Ovary (tissue), 9 donors: ENCODE results near the gene LRRC32. TPM values are rescaled to one million over a fixed set of nuclear protein-coding genes. Genes with fewer than 3 reads are reported as not detected.
A peak's percentile ranks its signal among the peaks of the same experiment; 100 is the strongest.
"Not testable (repeated sequence)": the region's sequence is repeated elsewhere in the genome, so short reads cannot be mapped to it uniquely, and the experiment has no call there.

ENCODE experiments used
- DNase-seq, 5 donors: peaks; one replicate each; pipeline ENCODE4 v3.0.0-alpha.2; 2019 to 2020
- H3K27ac ChIP-seq, 2 donors: fragments of 200-600 bp; one replicate each; pipeline versions ENCODE4 v1.5.1 to v1.8.0; 2019 to 2022
- H3K27me3 ChIP-seq: fragments of 200-600 bp; one replicate; pipeline ENCODE4 v1.8.0; 2022
- H3K36me3 ChIP-seq: fragments of 200-600 bp; sonication (generic); one replicate; pipeline ENCODE4 v1.5.1; 2019
- H3K4me1 ChIP-seq: one replicate; pipeline ENCODE4 v1.8.1; 2013; ENCODE audit warnings: mild to moderate bottlenecking, moderate library complexity; ENCODE audit not compliant: insufficient read depth
- H3K4me3 ChIP-seq: fragments of 200-600 bp; sonication (generic); one replicate; pipeline ENCODE4 v1.5.1; 2017
- H3K9me3 ChIP-seq, 2 donors: fragments of 200-600 bp in 1 of 2; sonication (generic) in 1 of 2; one replicate each; pipeline versions ENCODE4 v1.5.1 to v1.8.1; 2013 to 2019; ENCODE audit warnings: mild to moderate bottlenecking in 1 of 2, moderate library complexity in 1 of 2
- CTCF ChIP-seq, 3 donors: fragments of 450-650 bp in 2 of 3; fragments of 200-600 bp in 1 of 3; IDR thresholded peaks; one replicate each; pipeline versions ENCODE4 v1.5.1 to v1.8.0; 2016 to 2022; ENCODE audit warnings: antibody characterized with exemption in 3 of 3, mild to moderate bottlenecking in 1 of 3
- EP300 ChIP-seq: sonication (generic); formaldehyde crosslinking; IDR thresholded peaks from one replicate; pipeline ENCODE4 v1.6.1; 2017; ENCODE audit warnings: antibody characterized with exemption
- POLR2A ChIP-seq: fragments of 450-650 bp; IDR thresholded peaks from one replicate; pipeline ENCODE4 v1.6.1; 2017; ENCODE audit warnings: antibody characterized with exemption, mild to moderate bottlenecking, moderate library complexity
- WGBS, 3 donors: extraction: QIAGEN DNeasy Blood & Tissue Kit in 1 of 3; methylation state at CpG; one replicate each; pipeline versions ENCODE4 v1.1.5 to v1.1.7; 2013 to 2017; 5-methylcytosine and 5-hydroxymethylcytosine counted together
- intact Hi-C, 4 donors: fragments of 100-400 bp; cut with DNase I; formaldehyde crosslinking; loops; one replicate each; pipeline versions ENCODE4 v1.11.0 to v1.15.1; 2022 to 2023
- polyA plus RNA-seq, 2 donors: library from polyadenylated mRNA; stranded (reverse); fragments of 200-250 nt in 1 of 2; fragments of 350-450 nt in 1 of 2; fragmentation: Illumina TruSeq in 1 of 2; extraction: RNeasy Lipid Tissue Mini Kit (QIAGEN cat#74804) in 1 of 2; gene quantifications; one replicate each; pipeline ENCODE4 v1.2.3, GENCODE V29; 2013 to 2014
- total RNA-seq, 7 donors: library from RNA; depleted of rRNA in 2 of 7; stranded (reverse); fragments of >200 nt in 2 of 7; fragmentation: NEBNext Ultra II Directional in 3 of 7; extraction: Animal tissue kit (Norgen Biotek cat#: 25700) in 3 of 7; gene quantifications; one replicate each; pipeline versions ENCODE4 v1.1.0 to v1.2.4, GENCODE V29; 2016 to 2023
- donor health status: DM: no; HTN: no; CAD: no; lungs with moderate emphysema.
- donor health status: DM: no; HTN: no; CAD: no.
- donor health status: Bipolar disorder and iron deficiency.
- donor health status: DM: yes; HTN: yes; CAD: no.
- donor health status: DM: no; HTN: no; CAD: no.
- donor health status: DM: yes; HTN: yes; CAD: no.

Gene LRRC32
- total and polyA plus RNA-seq, 9 donors: 3.2 to 47.1 (median 29.5) TPM

- H3K27ac ChIP-seq: no peak overlapping the region
- DNase-seq: peak in 1 of 5 donors; percentile 3
- TF ChIP-seq CTCF (IDR thresholded peaks at IDR 0.05): no peak
- TF ChIP-seq EP300: no peak
- no peak for TF ChIP-seq POLR2A
- no peaks in the 10 kb centered on the region for H3K27me3 ChIP-seq
- H3K4me1 ChIP-seq: no peaks in the 10 kb centered on the region
- WGBS, 3 donors: 59 to 63% (median 60%) methylated on average over 5 of the region's 5 CpGs
- H3K36me3 ChIP-seq: no peaks in the 10 kb centered on the region
- intact Hi-C loops: no loop called here
- H3K9me3 ChIP-seq: no peaks in the 10 kb centered on the region
- H3K4me3 ChIP-seq: no peak overlapping the region
Measured at GRCh38 chr11:76644591-76644990, 26.0 kb downstream of the LRRC32 start.

GRCh38 chr11:76643711-76644110, 26.8 kb downstream of the LRRC32 start:
- H3K4me3 ChIP-seq, H3K27ac ChIP-seq, H3K36me3 ChIP-seq, H3K27me3 ChIP-seq, H3K9me3 ChIP-seq, H3K4me1 ChIP-seq, DNase-seq, intact Hi-C loops: not testable (repeated sequence)
- 84 to 87% (median 86%) methylated on average over 3 of the region's 3 CpGs for WGBS, 3 donors

- H3K27me3 ChIP-seq: no peaks in the 10 kb centered on the region
- H3K27ac ChIP-seq: no peak overlapping the region
- WGBS, 3 donors: 85 to 90% (median 86%) methylated on average over 8 of the region's 8 CpGs
- H3K4me3 ChIP-seq: no peak overlapping the region
- no peak for DNase-seq
- intact Hi-C loops: no loop called here
- peaks cover 2% of the 10 kb centered on the region for H3K4me1 ChIP-seq
- TF ChIP-seq EP300: no peak
- no peak for TF ChIP-seq POLR2A
- TF ChIP-seq CTCF (IDR thresholded peaks at IDR 0.05): no peak
- no peaks in the 10 kb centered on the region for H3K9me3 ChIP-seq
- H3K36me3 ChIP-seq: no peaks in the 10 kb centered on the region
Measured at GRCh38 chr11:76642341-76642740, 28.2 kb downstream of the LRRC32 start.

GRCh38 chr11:76641905-76642304, 28.6 kb downstream of the LRRC32 start:
- Histone ChIP-seq H3K36me3 (no peaks in the 10 kb centered on the region), H3K9me3 (no peaks in the 10 kb centered on the region), H3K4me3 (no peak overlapping the region), H3K4me1 (peaks cover 4% of the 10 kb centered on the region), H3K27ac (no peak overlapping the region), H3K27me3 (no peaks in the 10 kb centered on the region)
- TF ChIP-seq POLR2A (no peak), CTCF (IDR thresholded peaks at IDR 0.05) (no peak), EP300 (no peak)
- 94 to 96% (median 95%) methylated on average over 4 of the region's 4 CpGs for WGBS, 3 donors
- intact Hi-C loops: no loop called here
- peak in 1 of 5 donors; percentile 1 for DNase-seq

- WGBS, 3 donors: 55 to 64% (median 63%) methylated on average over 5 of the region's 5 CpGs
- TF ChIP-seq EP300 (no peak), POLR2A (no peak), CTCF (IDR thresholded peaks at IDR 0.05) (no peak)
- H3K4me3 ChIP-seq: no peak overlapping the region
- peaks cover 4% of the 10 kb centered on the region for H3K4me1 ChIP-seq
- DNase-seq: peak in 1 of 5 donors; percentile 6
- H3K27me3 ChIP-seq: no peaks in the 10 kb centered on the region
- H3K27ac ChIP-seq: no peak overlapping the region
- intact Hi-C loops: no loop called here
- H3K36me3 ChIP-seq: no peaks in the 10 kb centered on the region
- H3K9me3 ChIP-seq: no peaks in the 10 kb centered on the region
Measured at GRCh38 chr11:76640501-76640900, 30.0 kb downstream of the LRRC32 start.
